HG03432 (cell line): ENCODE results near the gene CCNF.
"Not testable (repeated sequence)": the region's sequence is repeated elsewhere in the genome, so short reads cannot be mapped to it uniquely, and the experiment has no call there.

Experiments used
- ATAC-seq: cut with Tn5 transposase; IDR thresholded peaks from one replicate; pipeline ENCODE4 v1.9.1; 2021; ENCODE audit warnings: mild to moderate bottlenecking, moderate library complexity; ENCODE audit not compliant: unreplicated experiment

Gene CCNF, protein sequence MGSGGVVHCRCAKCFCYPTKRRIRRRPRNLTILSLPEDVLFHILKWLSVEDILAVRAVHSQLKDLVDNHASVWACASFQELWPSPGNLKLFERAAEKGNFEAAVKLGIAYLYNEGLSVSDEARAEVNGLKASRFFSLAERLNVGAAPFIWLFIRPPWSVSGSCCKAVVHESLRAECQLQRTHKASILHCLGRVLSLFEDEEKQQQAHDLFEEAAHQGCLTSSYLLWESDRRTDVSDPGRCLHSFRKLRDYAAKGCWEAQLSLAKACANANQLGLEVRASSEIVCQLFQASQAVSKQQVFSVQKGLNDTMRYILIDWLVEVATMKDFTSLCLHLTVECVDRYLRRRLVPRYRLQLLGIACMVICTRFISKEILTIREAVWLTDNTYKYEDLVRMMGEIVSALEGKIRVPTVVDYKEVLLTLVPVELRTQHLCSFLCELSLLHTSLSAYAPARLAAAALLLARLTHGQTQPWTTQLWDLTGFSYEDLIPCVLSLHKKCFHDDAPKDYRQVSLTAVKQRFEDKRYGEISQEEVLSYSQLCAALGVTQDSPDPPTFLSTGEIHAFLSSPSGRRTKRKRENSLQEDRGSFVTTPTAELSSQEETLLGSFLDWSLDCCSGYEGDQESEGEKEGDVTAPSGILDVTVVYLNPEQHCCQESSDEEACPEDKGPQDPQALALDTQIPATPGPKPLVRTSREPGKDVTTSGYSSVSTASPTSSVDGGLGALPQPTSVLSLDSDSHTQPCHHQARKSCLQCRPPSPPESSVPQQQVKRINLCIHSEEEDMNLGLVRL

DNA sequence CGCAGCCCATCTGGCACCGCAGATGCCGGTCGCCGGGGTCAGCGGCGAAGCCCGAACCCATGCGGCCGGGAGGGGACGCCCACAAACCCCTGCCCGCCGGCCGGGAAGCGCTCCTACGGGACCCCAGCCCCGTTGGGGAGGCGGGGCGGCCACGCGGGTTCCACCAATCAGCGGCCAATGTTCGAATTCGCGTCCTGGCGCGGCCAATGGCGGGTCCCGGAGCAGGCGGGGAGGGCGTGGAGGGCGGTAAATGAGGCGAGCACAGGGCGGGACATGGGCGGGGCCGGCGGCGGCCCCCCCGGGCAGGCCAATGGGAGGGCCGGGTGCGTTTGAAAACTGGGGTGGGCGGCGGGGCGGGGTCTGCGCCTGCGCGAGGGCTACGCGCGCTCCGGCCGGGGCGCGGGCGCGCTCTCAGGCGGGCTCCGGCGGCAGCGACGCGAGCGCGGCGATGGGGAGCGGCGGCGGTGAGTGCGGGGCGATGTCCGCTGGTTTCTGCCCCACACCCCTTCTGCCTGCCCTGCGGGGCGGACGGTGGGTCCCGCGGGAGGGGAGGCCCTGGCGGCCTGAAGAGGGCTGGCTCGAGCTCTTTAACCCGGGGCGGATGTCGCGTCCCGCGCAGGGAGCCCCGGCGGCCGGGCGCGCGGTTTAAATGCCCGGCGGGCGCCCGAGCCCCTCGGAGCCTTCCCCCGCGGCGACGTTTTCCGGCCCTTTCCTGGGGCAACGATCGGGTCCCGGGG, at the start of gene CCNF:
Gene CCNF, plus strand, starts transcription at position 414 of the 737 bp plus-strand sequence. Its CDS starts 35 bp downstream, at position 449.
- peak; percentile 82 for ATAC-seq

DNA sequence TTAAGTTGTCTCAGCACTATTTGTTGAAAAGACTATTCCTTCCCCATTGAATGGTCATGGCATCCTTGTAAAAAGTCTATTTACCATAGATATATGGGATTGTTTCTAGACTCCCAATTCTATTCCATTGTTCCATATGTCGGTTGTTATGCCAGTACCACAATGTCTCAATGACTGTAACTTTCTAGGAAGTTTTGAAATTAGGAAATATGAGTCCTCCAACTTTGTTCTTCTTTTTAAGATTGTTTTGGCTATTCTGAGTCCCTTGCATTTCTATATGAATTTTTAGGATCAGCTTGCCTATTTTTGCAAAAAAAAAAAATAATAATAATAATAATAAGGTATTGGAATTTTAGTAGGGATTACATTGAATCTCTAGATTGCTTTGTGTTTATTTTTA, 45.7 kb upstream of the CCNF start:
- ATAC-seq: no peak

DNA sequence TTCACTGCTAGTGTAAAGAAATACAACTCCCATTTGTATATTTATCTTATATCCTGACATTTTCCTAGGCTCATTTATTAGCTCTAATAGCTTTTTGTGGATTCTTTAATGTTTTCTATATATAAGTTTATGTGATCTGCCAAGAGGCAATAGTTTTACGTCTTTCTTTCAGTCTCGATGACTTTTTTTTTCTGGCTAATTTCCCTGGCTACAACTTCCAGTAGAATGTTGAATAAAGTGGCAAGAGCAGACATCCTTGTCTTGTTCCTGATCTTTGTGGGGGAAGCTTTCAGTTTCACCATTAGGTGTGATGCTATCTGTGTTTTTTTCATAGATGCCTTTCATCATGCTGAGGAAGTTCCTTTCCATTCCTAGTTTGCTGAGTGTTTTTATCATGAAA, 44.8 kb upstream of the CCNF start:
- ATAC-seq: no peak

DNA sequence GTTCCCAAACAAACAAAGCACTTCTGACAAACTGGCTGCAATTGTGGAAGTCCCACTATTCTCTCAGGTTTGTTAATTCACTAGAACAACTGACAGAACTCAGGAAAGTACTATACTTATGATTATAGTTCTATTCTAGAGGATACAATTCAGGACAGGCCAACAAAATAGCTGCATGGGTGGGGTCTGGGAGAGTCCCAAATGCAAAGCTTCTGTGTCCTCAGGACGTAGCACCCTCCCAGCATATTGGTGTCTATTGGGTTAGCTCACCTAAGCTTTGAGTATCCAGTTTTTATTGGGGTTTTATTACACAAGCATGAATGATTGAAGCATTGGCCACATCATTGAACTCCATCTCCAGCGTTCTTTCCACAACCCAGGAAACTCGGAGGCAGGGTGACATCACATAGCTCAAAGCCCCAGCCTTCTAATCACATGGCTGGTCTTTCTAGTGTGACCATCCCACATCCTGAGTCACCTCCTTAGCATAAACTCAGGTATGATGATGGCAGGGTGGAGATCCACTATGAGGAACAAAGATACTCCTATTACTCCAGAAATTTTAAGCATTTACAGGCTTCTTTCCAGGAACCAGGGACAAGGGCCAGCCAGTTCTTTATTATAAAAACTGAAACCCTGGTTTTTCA, 43.9 kb upstream of the CCNF start:
- ATAC-seq: no peak

DNA sequence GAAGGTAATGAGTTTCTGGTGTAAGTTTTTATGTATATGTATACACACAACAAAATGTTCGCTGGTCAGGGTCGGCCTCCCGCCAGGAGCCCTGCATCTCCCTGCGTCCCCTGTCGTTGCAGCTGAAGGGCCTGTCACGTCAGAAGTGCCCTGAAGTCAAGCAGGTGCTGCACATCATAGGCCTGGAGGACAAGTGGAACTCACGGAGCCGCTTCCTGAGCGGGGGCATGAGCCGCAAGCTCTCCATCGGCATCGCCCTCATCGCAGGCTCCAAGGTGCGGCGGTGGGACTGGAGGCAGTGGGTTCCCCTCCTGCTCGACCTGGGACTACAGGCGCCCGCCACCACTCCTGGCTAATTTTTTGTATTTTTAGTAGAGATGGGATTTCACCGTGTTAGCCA, 43.3 kb upstream of the CCNF start:
- ATAC-seq: not testable (repeated sequence)

DNA sequence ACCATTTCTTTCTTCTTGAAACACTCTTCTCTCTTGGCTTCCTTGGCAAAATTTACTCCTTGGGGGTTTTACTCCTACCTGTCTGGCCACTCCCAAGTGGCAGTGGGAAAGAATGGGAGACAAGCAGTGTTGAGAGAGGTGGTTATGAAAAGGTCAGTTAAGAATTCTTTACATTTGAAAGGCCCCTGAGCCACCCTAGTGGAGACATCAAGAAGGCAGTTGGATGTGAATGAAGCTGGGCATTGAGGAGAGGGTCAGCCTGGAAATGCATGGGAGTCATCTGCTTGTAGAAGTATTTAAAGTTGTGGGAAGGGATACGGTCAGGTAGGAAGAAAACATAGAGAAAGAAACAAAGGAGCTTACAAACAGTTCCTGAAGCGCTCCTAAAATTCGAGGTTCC, 42.3 kb upstream of the CCNF start:
- no peak for ATAC-seq

DNA sequence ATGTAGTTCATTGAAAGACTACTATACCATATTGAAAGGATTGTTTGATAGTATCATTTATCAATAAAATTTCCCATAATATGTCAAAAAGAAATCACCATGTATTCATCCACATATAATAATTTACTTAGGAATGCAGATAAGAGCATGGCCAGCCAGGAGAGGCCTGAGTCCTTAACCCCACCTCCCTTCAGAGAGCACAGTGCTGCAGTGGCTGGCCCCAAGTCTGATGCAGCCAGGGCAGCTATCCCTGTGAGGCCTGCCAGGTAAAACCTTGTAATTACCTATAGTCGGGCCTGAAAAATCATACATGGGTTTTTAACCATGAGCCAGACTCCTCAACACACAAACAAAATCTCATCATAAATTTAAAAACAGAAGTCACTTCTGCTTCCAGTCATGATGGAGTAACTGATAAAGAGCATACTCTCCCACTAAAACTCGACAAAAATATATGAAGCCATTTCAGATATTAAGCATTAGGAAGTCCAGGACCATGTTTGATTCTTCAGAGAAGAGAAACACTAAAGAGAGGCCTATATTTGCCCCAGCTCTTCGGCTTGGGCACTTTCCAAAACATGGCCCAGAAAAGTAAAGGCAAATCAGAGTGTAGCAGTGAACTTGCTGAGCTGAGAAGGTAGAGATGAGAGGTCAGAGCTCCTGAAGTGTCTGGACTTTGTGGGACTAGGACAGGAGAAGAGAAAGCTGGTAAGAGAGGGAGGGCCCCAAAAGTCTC, 40.9 kb upstream of the CCNF start:
- no peak for ATAC-seq

DNA sequence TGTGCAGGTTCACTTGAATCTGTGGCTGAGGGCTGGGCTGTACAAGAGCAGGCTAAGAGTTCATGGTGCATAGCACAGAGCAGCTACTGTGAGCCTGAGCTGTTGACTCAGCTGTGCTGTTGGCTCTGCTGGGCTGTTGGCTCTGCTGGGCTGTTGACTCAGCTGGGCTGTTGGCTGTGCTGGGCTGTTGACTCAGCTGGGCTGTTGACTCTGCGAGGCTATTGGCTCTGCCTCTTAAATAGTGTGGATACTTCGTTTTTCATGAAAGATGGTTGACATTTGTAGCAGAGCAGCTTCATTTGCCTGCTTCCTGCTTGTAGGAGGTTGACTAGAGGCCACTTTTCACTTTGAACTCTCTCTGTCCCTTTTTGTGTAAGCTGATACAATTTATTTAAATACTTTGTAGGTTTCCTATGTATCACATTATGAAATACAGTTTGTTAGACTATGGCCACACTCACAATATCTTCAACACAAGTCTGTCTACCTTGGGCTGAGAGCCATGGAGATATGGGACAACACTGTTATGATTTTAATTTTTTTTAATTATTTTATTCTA, 40.3 kb upstream of the CCNF start:
- ATAC-seq: no peak

DNA sequence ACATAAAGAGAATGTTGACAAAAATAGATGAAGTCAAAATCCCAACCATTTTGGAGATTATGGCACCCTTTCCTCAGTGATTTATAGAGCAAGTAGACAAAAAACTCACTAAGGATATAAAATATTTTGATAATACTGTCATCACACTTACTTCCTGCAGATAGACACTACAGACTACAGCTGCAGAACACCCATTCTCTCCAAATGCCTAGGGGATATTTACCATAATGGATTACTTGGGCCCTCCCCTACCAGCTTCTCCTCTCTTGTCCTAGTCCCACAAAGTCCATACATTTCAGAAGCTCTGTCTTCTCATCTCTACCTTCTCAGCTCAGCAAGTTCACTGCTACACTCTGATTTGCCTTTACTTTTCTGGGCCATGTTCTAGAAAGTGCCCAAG, 37.2 kb upstream of the CCNF start:
- no peak for ATAC-seq

DNA sequence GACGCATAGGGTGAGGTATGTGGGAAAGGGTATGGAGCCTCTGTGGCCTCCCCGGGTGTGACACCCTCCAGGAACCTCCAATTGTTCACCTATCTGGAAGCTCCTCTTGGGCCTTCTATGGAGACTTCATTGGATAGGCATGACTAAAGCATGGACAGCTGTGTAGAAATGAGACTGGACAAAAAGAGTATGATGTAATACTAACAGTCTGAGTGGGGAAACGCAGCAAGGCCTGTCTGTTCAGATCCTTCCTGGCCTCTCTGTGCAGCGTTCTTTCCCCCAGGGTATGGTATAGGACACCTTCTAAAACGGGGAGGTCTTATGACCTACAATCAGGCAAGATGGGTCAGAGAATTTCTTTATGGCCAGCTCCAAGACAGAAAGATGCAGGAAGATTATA, 30.7 kb upstream of the CCNF start:
- no peak for ATAC-seq

DNA sequence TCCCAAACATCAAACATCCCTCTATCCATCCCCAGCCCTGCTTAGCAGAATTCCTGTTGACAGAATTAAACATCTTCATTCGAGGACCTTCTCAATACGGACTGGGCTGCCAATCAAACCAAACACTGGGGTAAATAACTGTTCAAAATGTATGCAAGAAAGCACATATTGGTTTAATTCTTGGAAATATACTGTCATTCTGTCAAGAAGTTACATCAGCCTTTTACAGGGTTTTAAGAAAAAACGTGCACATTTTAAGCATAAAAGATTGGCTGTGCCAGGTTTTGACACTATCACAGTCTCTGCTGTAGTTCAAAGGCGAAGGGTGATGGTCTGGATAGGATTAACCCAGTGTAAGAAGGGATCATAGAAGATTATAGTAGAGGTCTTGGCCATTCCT, 25.1 kb upstream of the CCNF start:
- no peak for ATAC-seq

DNA sequence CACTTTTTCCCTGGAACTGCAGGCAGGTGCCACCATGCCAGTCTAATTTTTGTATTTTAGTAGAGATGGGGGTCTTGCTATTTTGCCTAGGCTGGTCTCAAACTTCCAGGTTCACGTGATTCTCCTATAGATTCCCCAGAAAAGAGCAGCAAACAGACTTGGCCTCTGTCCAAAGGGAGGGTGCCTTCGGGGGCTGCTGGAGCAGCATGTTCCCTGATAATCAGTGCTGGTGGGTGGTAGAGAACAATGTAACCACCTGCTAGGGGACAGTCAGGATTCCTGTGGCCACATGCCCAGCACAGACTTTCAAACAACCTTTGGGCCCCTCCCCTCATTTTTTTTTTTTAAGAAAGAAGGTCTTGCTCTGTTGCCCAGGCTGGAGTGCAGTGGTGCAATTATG, 14.2 kb upstream of the CCNF start:
- ATAC-seq: no peak

DNA sequence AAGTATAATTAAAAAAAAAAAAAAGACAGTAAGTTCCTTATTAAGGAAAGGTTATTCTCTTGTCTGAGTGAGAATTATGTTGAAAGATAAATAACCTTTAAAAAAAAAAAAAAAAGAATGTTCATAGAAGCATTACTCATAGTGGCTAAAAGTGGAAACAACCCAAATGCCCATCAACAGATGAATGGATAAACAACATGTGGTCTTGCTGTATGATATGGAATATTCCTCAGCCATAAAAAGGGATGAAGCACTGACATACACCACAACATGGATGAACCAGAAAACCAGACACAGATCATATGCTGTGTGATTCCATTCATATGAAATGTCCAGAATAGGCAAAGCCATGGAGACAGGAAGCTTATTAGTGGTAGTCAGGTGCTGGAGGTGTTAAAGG, 9.2 kb upstream of the CCNF start:
- no peak for ATAC-seq

DNA sequence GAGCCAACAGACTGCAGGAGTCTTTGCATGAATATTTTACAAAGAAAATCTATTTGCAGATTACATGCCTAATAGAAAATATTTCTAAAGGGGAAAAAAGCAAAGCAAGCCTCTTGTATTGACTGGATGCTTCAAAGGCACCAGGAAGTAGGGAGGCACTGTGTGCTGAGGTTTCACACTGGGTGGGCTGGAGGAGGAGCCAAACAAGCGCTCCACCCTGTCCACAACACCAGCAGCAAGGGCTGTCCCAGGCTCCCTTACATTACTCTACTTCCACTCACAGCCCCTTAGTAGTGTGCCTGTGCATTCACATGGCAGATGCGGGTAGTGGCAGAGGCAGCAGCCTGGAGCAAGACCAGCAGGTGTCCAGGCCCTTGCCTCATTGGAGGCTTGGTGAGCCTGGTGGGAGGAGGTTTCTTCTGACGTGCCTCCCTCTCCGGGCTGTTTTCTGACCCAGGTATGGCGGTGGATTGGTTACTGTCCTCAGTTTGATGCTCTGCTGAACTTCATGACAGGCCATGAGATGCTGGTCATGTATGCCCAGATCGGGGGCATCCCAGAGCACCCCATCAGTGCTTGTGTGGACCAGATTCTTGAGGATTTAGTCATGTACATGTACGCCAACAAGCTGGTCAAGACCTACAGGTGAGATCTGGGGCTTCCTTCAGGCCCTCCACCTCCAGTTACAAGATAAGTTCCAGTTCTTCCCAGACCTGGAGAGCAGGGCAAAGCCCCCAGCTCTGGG, 7.0 kb upstream of the CCNF start:
- ATAC-seq: no peak

DNA sequence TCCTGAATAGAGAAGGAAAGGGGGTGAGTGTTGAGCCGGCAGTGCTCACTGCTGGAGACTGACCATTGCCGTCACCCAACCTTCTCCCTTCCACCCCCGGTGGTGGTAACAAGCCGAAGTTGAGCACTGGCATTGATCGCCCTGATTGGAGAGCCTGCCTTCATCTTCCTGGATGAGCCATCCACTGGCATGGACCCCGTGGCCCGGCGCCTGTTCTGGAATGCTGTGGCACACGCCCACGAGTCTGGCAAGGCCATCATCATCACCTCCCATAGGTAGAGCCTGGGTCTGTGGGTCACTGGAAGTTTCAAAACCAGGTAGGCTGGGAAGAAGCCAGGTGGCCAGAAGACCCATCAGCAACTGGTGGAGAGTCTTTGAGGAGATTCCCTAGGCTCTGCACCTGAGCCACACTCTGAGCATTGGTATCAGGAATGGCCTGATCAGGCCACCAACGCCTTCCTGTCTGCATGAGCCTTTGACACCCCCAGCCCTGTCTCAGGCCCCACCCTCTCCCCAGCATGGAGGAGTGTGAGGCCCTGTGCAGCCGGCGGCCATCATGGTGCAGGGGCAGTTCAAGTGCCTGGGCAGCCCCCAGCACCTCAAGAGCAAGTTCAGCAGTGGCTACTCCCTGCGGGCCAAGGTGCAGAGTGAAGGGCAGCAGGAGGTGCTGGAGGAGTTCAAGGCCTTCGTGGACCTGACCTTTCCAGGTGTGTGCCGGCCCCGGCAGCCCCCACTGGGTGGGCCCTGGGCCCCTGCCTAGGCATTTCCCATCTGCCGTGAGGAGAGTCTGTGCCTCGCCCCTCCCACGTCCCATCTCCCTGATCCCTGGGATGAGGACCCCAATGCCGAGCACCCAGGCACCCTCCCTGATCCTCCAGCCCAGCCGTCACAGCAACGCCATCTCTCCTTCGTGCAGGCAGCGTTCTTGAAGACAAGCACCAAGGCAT, 4.9 kb upstream of the CCNF start:
- ATAC-seq: no peak

DNA sequence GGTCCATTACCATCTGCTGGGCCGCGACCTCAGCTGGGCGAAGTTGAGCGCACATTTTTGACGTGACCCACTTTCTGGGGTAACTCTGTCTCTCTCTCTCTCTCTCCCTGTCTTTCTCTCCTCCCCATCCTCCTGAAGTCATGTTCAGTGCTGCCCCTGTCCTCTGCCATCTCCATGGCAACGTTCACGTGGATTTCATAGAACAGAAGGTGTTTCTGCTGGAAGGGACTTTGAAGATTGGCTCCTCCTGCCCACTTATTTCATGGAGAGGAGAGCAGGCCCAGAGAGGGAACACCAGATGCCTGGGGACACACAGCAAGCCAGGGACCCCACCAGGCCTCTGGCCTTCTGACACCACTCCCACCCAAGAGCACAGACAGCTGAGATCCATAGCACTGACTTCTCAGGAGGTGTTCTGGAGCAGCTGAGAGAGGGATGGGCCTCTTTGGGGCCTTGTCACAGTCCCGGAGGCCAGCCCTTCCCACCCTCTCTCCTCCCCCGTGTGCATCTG, 4.2 kb upstream of the CCNF start:
- ATAC-seq: no peak

DNA sequence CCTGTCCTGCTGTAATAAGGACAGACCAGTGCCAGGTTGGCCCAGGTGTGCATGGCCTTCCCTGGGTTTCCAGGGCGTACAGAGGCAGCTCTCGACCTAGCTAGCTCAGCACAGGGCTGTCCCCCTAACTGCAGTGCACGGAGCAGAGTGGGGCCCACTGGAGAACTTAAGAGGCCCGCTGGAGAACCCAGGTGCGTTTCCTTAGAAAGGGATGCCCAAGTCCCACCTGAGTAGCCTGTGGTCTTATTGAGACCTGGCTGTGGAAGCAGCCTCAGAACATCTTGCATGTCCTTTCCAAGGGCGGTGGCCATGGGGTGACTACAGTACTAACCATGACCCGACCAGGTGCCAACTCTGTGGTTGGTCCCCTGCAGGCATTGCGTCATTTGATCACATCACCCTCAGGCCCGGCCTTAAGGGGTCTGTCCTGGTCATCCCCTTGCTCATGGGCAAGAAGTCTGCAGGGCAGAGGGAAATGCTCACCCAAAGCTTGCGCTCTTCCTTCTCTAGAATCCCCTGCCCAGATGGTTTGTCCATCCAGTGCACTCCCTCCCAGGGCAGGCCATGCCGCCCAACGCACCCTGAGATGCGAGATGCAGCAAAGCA, 3.3 kb upstream of the CCNF start:
- no peak for ATAC-seq

DNA sequence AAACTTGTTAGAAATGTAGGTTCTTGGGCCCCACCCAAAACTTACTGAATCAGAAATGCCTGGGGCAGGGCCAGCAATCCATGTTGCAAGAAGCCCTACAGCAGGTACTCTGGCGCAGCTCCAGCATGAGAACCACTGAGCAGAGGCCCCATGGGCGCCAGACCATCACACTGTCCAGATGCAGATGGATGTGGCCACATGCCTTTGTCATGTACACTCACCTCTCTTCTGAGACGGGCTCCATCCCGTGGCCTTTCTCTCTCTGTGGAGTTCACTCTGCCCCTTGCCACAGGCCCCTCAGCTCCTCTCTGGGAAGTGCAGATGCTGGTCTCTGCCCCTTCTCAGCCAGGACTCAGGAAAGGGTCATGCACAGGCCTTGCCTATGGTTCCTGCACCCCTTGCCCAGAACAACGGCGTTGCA, 2.3 kb upstream of the CCNF start:
- ATAC-seq: no peak
